Measurements from ENCODE around the gene PTRHD1. TPM values are rescaled to one million over a fixed set of nuclear protein-coding genes. Genes with fewer than 3 reads are reported as not detected.

The PTRHD1 gene
- total and polyA plus RNA-seq, 10 of the 15 experiments (the other 5 are each of a cell fraction or from before 2014, with no cell fraction given) = 15.9 to 64.2 (median 45.0) TPM

DNA sequence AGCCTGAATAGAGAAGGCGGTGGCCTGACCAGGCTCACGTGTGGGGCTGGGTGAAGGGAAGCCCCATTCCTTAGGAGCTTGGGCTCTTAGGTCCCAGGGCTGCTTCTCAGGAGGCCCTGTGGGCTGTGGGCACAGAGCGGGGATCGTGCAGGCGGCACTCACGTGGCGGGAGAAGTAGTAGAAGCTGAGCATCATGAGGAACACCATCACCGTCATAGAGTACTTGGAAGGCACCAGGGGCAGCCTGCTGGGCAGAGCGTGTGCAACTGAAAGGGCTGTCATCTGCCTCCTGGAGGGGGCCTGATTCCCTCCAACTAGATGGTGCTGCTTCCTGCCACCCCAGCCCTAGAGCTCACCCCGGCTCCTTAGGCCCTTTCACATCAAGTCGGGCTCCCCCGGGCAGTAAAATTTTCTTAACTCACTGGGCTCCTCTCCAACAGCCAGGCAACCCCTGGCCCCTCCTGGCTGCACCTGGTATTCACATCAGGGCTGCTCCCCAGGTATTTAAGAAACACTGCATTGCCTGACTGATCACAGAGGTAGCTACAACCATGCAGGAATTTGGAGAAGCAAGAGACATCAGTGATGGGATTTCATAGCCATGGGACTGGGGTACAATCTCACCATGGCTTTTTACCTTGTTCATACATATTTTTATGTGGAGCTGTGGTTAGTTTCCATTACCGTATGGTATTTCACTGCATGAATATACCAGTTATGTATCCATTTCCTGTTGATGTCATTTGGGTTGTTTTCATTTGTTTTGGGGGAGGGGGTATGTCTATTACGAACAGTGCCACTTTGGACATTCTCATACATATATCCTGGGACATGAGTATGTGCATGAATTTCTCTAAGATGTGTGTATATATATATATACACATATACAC is 32.9 kb upstream of the PTRHD1 start:
- H3K4me2 ChIP-seq (ENCODE audit: control insufficient read depth, insufficient read depth) = no peak overlapping the region
- in situ Hi-C loops (cut with MboI) (loop anchor here (5.0 kb wide), 1 partner anchor 419 kb away; no protein-coding TSS in a partner anchor), intact Hi-C loops (cut with micrococcal nuclease; ENCODE audit: unreplicated experiment) (loop anchor here (2.0 to 10.0 kb wide), 3 partner anchors 33 to 309 kb away; partner anchors contain the start of genes CENPO and PTRHD1)
- ATAC-seq (peak; percentile 12), DNase-seq (ENCODE audit: low read depth, low spot score) (no peak), FAIRE-seq (no peak)
- no peaks in the 10 kb centered on the region; the same call in 1 of the 2 replicates for H4K20me1 ChIP-seq (ENCODE audit: control insufficient read depth, insufficient read depth)
- H3K79me2 ChIP-seq (ENCODE audit: control insufficient read depth, insufficient read depth, low read length) = no peaks in the 10 kb centered on the region
- no peak overlapping the region for H2AFZ ChIP-seq (ENCODE audit: control insufficient read depth, low read depth, low read length)
- ChIA-PET POLR2A (interaction anchor here (0.6 to 1.8 kb wide), 2 partner anchors 212 to 213 kb away, joined by 9 read pairs; no protein-coding TSS in a partner anchor), SMC1A (ENCODE audit: uncharacterized antibody, unreplicated experiment) (interaction anchor here (0.9 to 5.4 kb wide), 5 partner anchors 74 to 416 kb away, joined by 3 to 55 read pairs (median 4); no protein-coding TSS in a partner anchor), CTCF (interaction anchor here (0.8 to 7.7 kb wide), 8 partner anchors 16 to 424 kb away, joined by 3 to 124 read pairs (median 10); partner anchors contain the start of genes CENPO and PTRHD1), RAD21 (ENCODE audit: unreplicated experiment) (interaction anchor here (0.9 to 5.9 kb wide), 3 partner anchors 214 to 416 kb away, joined by 3 to 66 read pairs (median 63); no protein-coding TSS in a partner anchor)
- no peak overlapping the region; the same call in 1 of the 2 replicates for H3K27ac ChIP-seq (ENCODE audit: control insufficient read depth, insufficient read depth)
- H3K36me3 ChIP-seq (ENCODE audit: control insufficient read depth in 2 of 2, insufficient read depth in 2 of 2, low read length in 1 of 2) = peaks cover 17 to 21% of the 10 kb centered on the region in 2 experiments; a peak in 3 of 4 replicates
- no peaks in the 10 kb centered on the region for H3K27me3 ChIP-seq (replicated peaks in 1 of 2; ENCODE audit: control insufficient read depth in 2 of 2, insufficient read depth in 2 of 2, low read length in 1 of 2)
- H3K9ac ChIP-seq (ENCODE audit: control insufficient read depth, insufficient read depth, low read length) = no peak overlapping the region
- H3K9me3 ChIP-seq (replicated peaks; ENCODE audit: control insufficient read depth, insufficient read depth, low read length) = no peaks in the 10 kb centered on the region
- peak; percentile 64; the same call in 1 of the 2 replicates for TF ChIP-seq RUNX3 (IDR thresholded peaks at IDR 0.05; ENCODE audit: low read length)
- TF ChIP-seq ATF7 (IDR thresholded peaks at IDR 0.05; ENCODE audit: low read depth) = 0 out of 2 replicates have a peak, but pooled peaks have one; percentile 12
- TF ChIP-seq BCL11A (IDR thresholded peaks at IDR 0.05; ENCODE audit: low read depth, low read length) = no peak
- no peak overlapping the region for H3K4me3 ChIP-seq
- 85% methylated on average over 13 of the region's 14 CpGs for WGBS (ENCODE audit: insufficient coverage, insufficient replicate concordance, low lambda C conversion rate, missing lambda C conversion rate)
- no TSS peak for BruUV-seq (replicated peaks)
- H3K4me1 ChIP-seq (ENCODE audit: control insufficient read depth, insufficient read depth, low read length) = no peaks in the 10 kb centered on the region; the same call in 1 of the 2 replicates
